ENCODE data around the gene PRR18. TPM values are rescaled to one million over a fixed set of nuclear protein-coding genes. Genes with fewer than 3 reads are reported as not detected.
"Not testable (repeated sequence)": the region's sequence is repeated elsewhere in the genome, so short reads cannot be mapped to it uniquely, and the experiment has no call there.

Gene PRR18
- total RNA-seq (not detected), polyA plus RNA-seq (not detected), total RNA-seq (0 reads per million in 6 experiments)

GRCh38 chr6:166308033-166308768 lies at the start of gene PRR18:
Gene PRR18, minus strand, starts transcription at chr6:166308392. Its CDS starts 250 bp downstream, at chr6:166308142.
- POLR2A ChIA-PET = no interaction called here
- Mint-ChIP-seq H3K4me1 (peaks cover 0 to 9% (median 2%) of the 10 kb centered on the region in 4 donors), H3K4me3 (peak within 1 kb of the TSS; percentile 32 to 74 (median 54)), H3K9me3 (no peaks in the 10 kb centered on the region), H3K27ac (no peak within 1 kb of the TSS), H3K27me3 (peaks cover 18 to 55% (median 39%) of the 10 kb centered on the region in 5 donors), H3K36me3 (peaks cover 0 to 6% (median 2%) of the 10 kb centered on the region in 3 donors)
- peak in 2 of 10 donors; percentile 12 to 13 for DNase-seq
- peak; percentile 45 to 52 for ATAC-seq

DNA sequence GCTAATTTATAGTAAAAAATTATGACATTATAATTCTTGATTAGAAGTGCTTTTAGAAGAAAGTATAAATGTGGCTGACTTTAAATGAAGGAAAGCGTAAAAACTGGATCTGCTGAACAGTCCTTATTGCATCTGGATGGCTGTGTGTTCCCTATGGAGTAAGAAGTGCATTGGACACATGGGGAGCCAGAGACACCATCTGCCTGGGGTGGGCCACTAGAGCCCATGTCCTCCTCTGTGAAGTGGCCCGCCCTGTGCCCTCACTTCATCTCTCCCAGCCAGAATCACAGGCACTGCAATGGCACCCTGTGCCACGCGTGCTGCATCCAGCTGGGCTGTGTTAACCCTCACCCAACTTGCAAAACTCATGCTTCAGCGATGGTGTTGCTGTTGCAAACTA lies 47.4 kb upstream of the PRR18 start:
- peaks cover 0 to 11% (median 3%) of the 10 kb centered on the region in 3 donors for H3K36me3 Mint-ChIP-seq
- ATAC-seq (no peak), DNase-seq (no peak)
- H3K4me1 Mint-ChIP-seq = no peaks in the 10 kb centered on the region
- H3K4me3 Mint-ChIP-seq = no peak overlapping the region
- peaks cover 0 to 21% (median 7%) of the 10 kb centered on the region in 9 donors for H3K9me3 Mint-ChIP-seq
- no peak overlapping the region for H3K27ac Mint-ChIP-seq
- H3K27me3 Mint-ChIP-seq = peaks cover 4 to 21% (median 13%) of the 10 kb centered on the region in 5 donors
- POLR2A ChIA-PET = no interaction called here

- DNase-seq (no peak), ATAC-seq (no peak)
- H3K4me1 Mint-ChIP-seq = no peaks in the 10 kb centered on the region
- H3K36me3 Mint-ChIP-seq = peaks cover 0 to 12% (median 6%) of the 10 kb centered on the region in 3 donors
- POLR2A ChIA-PET = no interaction called here
- peaks cover 0 to 27% (median 10%) of the 10 kb centered on the region in 9 donors for H3K9me3 Mint-ChIP-seq
- no peak overlapping the region for H3K4me3 Mint-ChIP-seq
- H3K27ac Mint-ChIP-seq = no peak overlapping the region
- H3K27me3 Mint-ChIP-seq = peaks cover 4 to 21% (median 13%) of the 10 kb centered on the region in 5 donors
Measured at GRCh38 chr6:166354965-166355364, 46.8 kb upstream of the PRR18 start.

DNA sequence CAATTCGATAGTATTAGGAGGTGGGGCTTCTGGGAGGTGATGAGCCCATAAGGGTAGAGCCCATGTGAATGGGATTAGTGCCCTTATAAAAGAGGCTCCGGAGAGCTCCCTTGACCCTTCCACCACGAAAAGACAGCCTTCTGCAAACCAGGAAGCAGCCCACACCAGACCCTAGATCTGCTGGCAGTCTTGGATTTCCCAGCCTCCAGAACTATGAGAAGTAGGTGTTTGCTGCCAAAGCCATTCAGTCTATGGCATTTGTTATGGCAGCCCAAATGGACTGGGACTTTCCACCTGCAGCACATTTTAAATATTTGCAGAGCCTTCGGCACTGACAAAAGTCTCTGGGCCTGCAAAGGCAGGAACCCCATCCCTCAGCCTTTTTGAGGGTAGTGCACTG lies 46.0 kb upstream of the PRR18 start:
- POLR2A ChIA-PET = no interaction called here
- H3K4me3 Mint-ChIP-seq = no peak overlapping the region
- peaks cover 0 to 36% (median 18%) of the 10 kb centered on the region in 9 donors for H3K9me3 Mint-ChIP-seq
- H3K4me1 Mint-ChIP-seq = no peaks in the 10 kb centered on the region
- DNase-seq (no peak), ATAC-seq (no peak)
- peaks cover 0 to 20% (median 8%) of the 10 kb centered on the region in 3 donors for H3K36me3 Mint-ChIP-seq
- peaks cover 4 to 21% (median 11%) of the 10 kb centered on the region in 5 donors for H3K27me3 Mint-ChIP-seq
- H3K27ac Mint-ChIP-seq = no peak overlapping the region

GRCh38 chr6:166353507-166353906 lies 45.3 kb upstream of the PRR18 start:
- POLR2A ChIA-PET = no interaction called here
- Mint-ChIP-seq H3K9me3 (peaks cover 0 to 39% (median 16%) of the 10 kb centered on the region in 9 donors), H3K36me3 (peaks cover 0 to 22% (median 8%) of the 10 kb centered on the region in 3 donors), H3K4me3 (no peak overlapping the region), H3K27me3 (peaks cover 2 to 17% (median 10%) of the 10 kb centered on the region in 5 donors), H3K27ac (no peak overlapping the region), H3K4me1 (no peaks in the 10 kb centered on the region)
- ATAC-seq (no peak), DNase-seq (no peak)

DNA sequence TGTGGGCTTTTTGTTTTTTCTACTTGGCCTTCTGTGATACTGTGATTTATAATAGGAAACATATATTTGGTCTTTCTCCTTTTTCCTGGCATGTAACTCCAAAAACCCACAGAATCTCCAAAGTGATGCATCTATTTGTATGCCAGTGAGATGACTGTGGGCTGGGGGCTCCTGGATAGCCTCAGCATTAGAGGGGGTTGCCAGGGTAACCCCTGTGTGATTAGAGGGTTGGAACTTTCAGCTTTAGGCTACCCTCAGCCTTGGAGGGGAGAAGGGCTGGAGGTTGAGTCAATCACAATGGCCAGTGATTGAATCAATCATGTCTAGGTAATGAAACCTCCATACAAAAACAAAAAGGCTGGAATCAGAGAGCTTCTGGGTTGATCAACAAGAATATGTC lies 44.7 kb upstream of the PRR18 start:
- H3K27me3 Mint-ChIP-seq = peaks cover 0 to 11% (median 8%) of the 10 kb centered on the region in 5 donors
- POLR2A ChIA-PET = interaction anchor here (0.5 kb wide), 1 partner anchor 11 kb away, joined by 4 read pairs; no protein-coding TSS in a partner anchor
- H3K36me3 Mint-ChIP-seq = peaks cover 0 to 28% (median 8%) of the 10 kb centered on the region in 3 donors
- H3K4me1 Mint-ChIP-seq = no peaks in the 10 kb centered on the region
- no peak for DNase-seq
- H3K9me3 Mint-ChIP-seq = peaks cover 0 to 39% (median 16%) of the 10 kb centered on the region in 9 donors
- H3K4me3 Mint-ChIP-seq = no peak overlapping the region
- no peak overlapping the region for H3K27ac Mint-ChIP-seq
- no peak for ATAC-seq

DNA sequence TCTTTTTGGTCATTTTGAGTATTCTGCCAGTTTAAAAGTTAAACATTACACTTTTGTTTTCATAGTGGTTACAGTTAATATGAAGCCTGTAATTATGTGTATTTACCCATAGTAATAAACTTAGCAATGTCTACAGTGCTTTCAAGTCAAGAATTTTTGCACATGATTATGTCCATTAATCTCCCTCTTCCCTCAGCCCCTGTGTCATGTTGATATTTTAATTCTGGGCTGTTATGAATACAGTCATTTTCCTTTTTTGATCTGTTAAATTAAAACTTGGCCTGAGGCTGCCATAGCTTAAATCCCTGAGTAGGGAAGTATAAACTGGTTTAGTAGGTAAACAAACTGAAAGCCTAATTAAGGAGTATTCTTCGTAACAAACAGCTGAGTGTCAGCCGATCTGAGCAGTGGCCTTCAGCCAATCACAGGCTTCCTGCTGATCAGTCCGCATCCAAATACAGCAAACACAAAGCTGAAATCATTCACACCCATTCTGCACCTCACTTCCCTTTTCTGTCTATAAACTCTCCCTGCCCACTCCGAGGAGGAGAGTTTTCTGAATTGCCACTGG lies 43.6 kb upstream of the PRR18 start:
- POLR2A ChIA-PET = no interaction called here
- Mint-ChIP-seq H3K4me1 (no peaks in the 10 kb centered on the region), H3K36me3 (peaks cover 0 to 29% (median 8%) of the 10 kb centered on the region in 3 donors), H3K27me3 (peaks cover 0 to 11% (median 8%) of the 10 kb centered on the region in 5 donors), H3K9me3 (peaks cover 0 to 40% (median 17%) of the 10 kb centered on the region in 9 donors), H3K4me3 (no peak overlapping the region), H3K27ac (no peak overlapping the region)
- DNase-seq (no peak), ATAC-seq (no peak)

DNA sequence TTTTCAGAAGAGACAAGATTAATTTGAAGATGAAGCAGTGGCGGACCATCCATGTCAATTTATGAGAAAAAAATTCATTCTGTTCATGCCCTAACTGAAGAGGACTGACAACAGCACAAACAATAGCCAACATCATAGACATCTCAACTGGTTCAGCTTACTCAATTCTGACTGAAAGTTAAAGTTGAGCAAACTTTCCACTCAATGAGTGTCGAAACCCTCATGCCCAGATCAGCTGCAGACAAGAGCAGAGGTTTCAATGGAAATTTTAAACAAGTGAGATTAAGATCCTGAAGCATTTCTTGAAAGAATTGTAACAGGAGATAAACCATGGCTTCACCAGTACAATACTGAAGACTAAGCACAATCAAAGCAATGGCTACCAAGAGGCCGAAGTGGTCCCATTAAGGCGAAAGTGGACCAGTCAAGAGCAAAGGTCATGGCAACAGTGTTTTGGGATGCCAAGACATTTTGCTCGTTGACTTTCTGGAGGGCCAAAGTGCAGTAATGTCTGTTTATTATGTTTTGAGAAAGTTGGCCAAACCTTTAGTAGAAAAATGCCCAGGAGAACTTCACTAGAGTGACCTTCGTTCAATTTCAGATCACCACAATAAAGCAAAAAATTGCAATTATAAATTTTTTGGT lies 40.2 kb upstream of the PRR18 start:
- ATAC-seq (no peak), DNase-seq (no peak)
- Mint-ChIP-seq H3K9me3 (peaks cover 0 to 40% (median 17%) of the 10 kb centered on the region in 9 donors), H3K27me3 (peaks cover 0 to 2% (median under 1%) of the 10 kb centered on the region in 5 donors), H3K4me1 (peaks cover 0 to 5% (median 1%) of the 10 kb centered on the region in 4 donors), H3K27ac (no peak overlapping the region), H3K36me3 (peaks cover 0 to 29% (median 8%) of the 10 kb centered on the region in 3 donors), H3K4me3 (no peak overlapping the region)
- POLR2A ChIA-PET = no interaction called here

- POLR2A ChIA-PET = no interaction called here
- peaks cover 0 to 38% (median 17%) of the 10 kb centered on the region in 9 donors for H3K9me3 Mint-ChIP-seq
Measured at GRCh38 chr6:166346965-166347364, 38.8 kb upstream of the PRR18 start.

DNA sequence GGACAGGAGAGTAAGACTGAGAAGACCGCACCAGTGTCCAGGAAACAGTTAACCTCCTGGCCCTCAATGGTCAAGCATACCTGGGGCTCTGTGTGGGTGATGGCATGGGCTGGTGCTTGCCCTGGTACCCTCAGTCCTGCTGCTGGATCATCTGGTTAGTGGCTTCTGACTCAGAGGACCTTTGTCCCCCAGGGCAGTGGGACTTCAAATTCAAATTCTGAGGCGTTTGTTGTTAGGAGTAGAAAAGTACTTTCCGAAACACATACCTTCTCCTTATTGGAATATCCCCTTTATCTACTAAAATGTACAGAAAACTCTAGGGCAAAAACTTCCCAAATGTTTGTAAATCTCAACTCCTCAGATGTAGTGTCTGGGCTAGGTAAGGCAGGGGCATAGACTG lies 38.3 kb upstream of the PRR18 start:
- H3K4me1 Mint-ChIP-seq = peaks cover 3 to 15% (median 5%) of the 10 kb centered on the region in 4 donors
- no peak for DNase-seq
- no peaks in the 10 kb centered on the region for H3K27me3 Mint-ChIP-seq
- POLR2A ChIA-PET = no interaction called here
- ATAC-seq = no peak
- no peak overlapping the region for H3K4me3 Mint-ChIP-seq
- H3K36me3 Mint-ChIP-seq = peaks cover 0 to 21% (median 8%) of the 10 kb centered on the region in 3 donors
- peaks cover 0 to 33% (median 15%) of the 10 kb centered on the region in 9 donors for H3K9me3 Mint-ChIP-seq
- no peak overlapping the region for H3K27ac Mint-ChIP-seq

More at GRCh38 chr6:166346965-166347364, 38.8 kb upstream of the PRR18 start:
- Mint-ChIP-seq H3K36me3 (peaks cover 0 to 26% (median 8%) of the 10 kb centered on the region in 3 donors), H3K27me3 (no peaks in the 10 kb centered on the region), H3K27ac (no peak overlapping the region), H3K4me3 (no peak overlapping the region), H3K4me1 (peaks cover 1 to 10% (median 2%) of the 10 kb centered on the region in 4 donors)
- no peak for DNase-seq
- no peak for ATAC-seq

GRCh38 chr6:166345672-166346071 lies 37.5 kb upstream of the PRR18 start:
- H3K9me3 Mint-ChIP-seq = peaks cover 0 to 27% (median 11%) of the 10 kb centered on the region in 9 donors
- H3K27ac Mint-ChIP-seq, H3K4me3 Mint-ChIP-seq, POLR2A ChIA-PET, H3K27me3 Mint-ChIP-seq, ATAC-seq, DNase-seq: not testable (repeated sequence)
- H3K36me3 Mint-ChIP-seq = peaks cover 0 to 18% (median 6%) of the 10 kb centered on the region in 3 donors
- H3K4me1 Mint-ChIP-seq = peaks cover 3 to 17% (median 7%) of the 10 kb centered on the region in 4 donors

DNA sequence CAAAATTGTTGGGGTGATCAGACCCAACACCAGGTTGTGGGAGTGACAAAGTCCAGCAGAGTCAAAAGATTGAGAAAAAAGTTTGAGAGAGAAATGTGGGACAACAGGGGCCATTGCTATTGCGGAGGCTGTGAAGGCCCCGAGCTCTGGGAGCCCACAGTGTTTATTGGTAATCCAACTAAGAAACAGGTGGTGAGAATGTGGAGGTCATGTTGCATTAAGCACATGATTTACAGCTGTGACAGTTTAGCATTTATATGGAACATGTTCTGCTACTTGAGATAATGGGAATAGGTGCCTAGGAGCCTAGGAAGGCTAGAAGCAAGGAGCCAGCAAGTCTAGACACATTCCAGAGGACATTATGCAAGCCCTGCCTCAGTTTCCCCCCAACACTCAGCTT lies 36.7 kb upstream of the PRR18 start:
- ATAC-seq, POLR2A ChIA-PET, DNase-seq, H3K27me3 Mint-ChIP-seq: not testable (repeated sequence)
- peaks cover 3 to 17% (median 7%) of the 10 kb centered on the region in 4 donors for H3K4me1 Mint-ChIP-seq
- H3K4me3 Mint-ChIP-seq = peak overlapping the region in 2 of 10 donors; percentile 15 to 52
- H3K36me3 Mint-ChIP-seq = peaks cover 0 to 17% (median 2%) of the 10 kb centered on the region in 3 donors
- peak overlapping the region in 2 of 10 donors; percentile 38 to 53 for H3K27ac Mint-ChIP-seq
- H3K9me3 Mint-ChIP-seq = peaks cover 0 to 19% (median 7%) of the 10 kb centered on the region in 9 donors
